GM12872 (cell line): ENCODE results near the gene MYO10.

ENCODE experiments used
- TF ChIP-seq, protein P1 (sequence below): IDR thresholded peaks from 3 replicates; pipeline ENCODE4 v1.5.1; 2011; ENCODE audit warnings: low read depth, mild to moderate bottlenecking, low read length, moderate library complexity; ENCODE audit not compliant: insufficient read depth

MYO10 gene

DNA sequence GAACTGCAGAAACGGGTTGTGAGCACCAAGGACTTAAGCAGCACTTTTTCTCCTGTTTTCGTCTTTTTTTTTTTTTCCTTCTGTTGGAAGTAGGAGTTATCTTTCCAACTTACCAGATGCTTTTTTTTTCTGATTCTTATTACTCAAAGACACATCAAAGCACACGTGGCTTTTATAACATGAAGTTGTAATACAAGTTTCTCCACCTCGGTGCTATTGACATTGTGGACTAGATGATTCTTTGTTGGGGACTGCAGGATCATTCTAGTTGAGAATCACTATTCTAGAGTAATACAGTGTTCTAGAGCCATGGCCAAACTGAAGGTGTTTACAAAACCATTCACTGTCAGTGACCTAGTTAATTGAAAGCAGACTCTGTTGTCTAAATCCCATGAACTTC lies 51.5 kb downstream of the MYO10 start:
- TF ChIP-seq, protein P1, sequence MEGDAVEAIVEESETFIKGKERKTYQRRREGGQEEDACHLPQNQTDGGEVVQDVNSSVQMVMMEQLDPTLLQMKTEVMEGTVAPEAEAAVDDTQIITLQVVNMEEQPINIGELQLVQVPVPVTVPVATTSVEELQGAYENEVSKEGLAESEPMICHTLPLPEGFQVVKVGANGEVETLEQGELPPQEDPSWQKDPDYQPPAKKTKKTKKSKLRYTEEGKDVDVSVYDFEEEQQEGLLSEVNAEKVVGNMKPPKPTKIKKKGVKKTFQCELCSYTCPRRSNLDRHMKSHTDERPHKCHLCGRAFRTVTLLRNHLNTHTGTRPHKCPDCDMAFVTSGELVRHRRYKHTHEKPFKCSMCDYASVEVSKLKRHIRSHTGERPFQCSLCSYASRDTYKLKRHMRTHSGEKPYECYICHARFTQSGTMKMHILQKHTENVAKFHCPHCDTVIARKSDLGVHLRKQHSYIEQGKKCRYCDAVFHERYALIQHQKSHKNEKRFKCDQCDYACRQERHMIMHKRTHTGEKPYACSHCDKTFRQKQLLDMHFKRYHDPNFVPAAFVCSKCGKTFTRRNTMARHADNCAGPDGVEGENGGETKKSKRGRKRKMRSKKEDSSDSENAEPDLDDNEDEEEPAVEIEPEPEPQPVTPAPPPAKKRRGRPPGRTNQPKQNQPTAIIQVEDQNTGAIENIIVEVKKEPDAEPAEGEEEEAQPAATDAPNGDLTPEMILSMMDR = no peak

- TF ChIP-seq, protein P1 = no peak
Observed at GRCh38 chr5:16883806-16884205, 52.3 kb downstream of the MYO10 start.

- TF ChIP-seq, protein P1 = no peak
Observed at GRCh38 chr5:16883176-16883575, 52.9 kb downstream of the MYO10 start.

DNA sequence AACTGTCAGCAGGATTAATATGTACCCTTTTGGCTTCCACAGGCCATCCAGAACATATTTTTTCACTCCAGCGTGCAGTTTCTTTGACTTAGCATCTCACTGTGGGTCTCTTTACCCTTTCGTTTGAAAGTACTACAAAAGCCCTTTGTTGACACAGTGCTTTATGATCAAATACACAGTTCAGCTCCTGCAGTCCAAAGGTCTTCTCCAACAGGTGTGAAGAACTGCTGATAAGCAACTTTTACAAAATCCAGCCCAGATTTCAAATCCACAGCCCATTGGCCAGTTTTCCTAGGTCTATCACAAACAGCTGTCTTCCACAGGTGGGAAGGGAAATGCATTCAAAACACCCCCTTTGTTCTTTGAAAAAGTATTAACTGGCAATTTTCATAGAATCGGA lies 54.8 kb downstream of the MYO10 start:
- TF ChIP-seq, protein P1 = no peak

DNA sequence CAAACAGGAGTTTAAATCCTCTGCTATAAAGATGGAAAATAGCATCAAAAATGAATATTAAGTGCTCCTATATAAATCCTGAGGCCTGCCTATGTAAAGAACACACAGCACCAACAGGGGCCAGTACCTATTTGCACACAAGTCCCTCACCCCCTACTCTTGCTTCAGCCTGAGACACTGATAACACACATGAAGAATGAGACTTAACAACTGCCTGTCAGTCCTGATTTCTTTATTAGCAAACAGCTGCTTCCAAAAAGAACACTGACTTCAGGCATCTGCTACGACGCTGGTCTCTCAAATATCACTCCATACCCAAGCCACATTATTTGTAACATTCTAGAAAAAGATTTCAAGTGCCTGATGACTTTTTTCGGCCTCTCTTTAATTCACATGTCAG lies 55.5 kb downstream of the MYO10 start:
- TF ChIP-seq, protein P1 = no peak

GRCh38 chr5:16879650-16880049 lies 56.4 kb downstream of the MYO10 start:
- TF ChIP-seq, protein P1 = no peak

- TF ChIP-seq, protein P1 = no peak
Observed at GRCh38 chr5:16879191-16879590, 56.9 kb downstream of the MYO10 start.
